SW 1271 (cell line): ENCODE data around the gene SLC4A7.
"Not testable (repeated sequence)": the region's sequence is repeated elsewhere in the genome, so short reads cannot be mapped to it uniquely, and the experiment has no call there.

Source experiments
- DNase-seq, 2 experiments: peaks; one replicate each; lab custom pipeline; 2025; lab: John Stamatoyannopoulos, UW

The SLC4A7 gene

GRCh38 chr3:27484015-27484844 lies at the start of gene SLC4A7:
TSS of gene SLC4A7 (minus strand) at chr3:27484384. CDS start at chr3:27484126, 258 bp downstream.
- DNase-seq: peak; percentile 84 to 96

GRCh38 chr3:27533261-27533607 lies 49.0 kb upstream of the SLC4A7 start:
- no peak for DNase-seq

GRCh38 chr3:27532426-27533260 lies 48.5 kb upstream of the SLC4A7 start:
- no peak for DNase-seq

GRCh38 chr3:27531193-27531751 lies 47.1 kb upstream of the SLC4A7 start:
- DNase-seq: not testable (repeated sequence)

GRCh38 chr3:27528791-27529190 lies 44.6 kb upstream of the SLC4A7 start:
- no peak for DNase-seq

- DNase-seq: no peak
Observed at GRCh38 chr3:27526614-27527315, 42.6 kb upstream of the SLC4A7 start.

GRCh38 chr3:27521872-27522265 lies 37.7 kb upstream of the SLC4A7 start:
- no peak for DNase-seq

GRCh38 chr3:27521179-27521871 lies 37.1 kb upstream of the SLC4A7 start:
- DNase-seq: peak; percentile 33 to 64

GRCh38 chr3:27511724-27512422 lies 27.7 kb upstream of the SLC4A7 start:
- no peak for DNase-seq

GRCh38 chr3:27509376-27509775 lies 25.2 kb upstream of the SLC4A7 start:
- DNase-seq: no peak

- DNase-seq: no peak
Observed at GRCh38 chr3:27508424-27508823, 24.2 kb upstream of the SLC4A7 start.

- no peak for DNase-seq
Observed at GRCh38 chr3:27507515-27508266, 23.5 kb upstream of the SLC4A7 start.

- no peak for DNase-seq
Observed at GRCh38 chr3:27507111-27507510, 22.9 kb upstream of the SLC4A7 start.

GRCh38 chr3:27504749-27505148 lies 20.6 kb upstream of the SLC4A7 start:
- no peak for DNase-seq

GRCh38 chr3:27503526-27503925 lies 19.3 kb upstream of the SLC4A7 start:
- no peak for DNase-seq

GRCh38 chr3:27501759-27502158 lies 17.6 kb upstream of the SLC4A7 start:
- no peak for DNase-seq

GRCh38 chr3:27500986-27501385 lies 16.8 kb upstream of the SLC4A7 start:
- DNase-seq: no peak

- DNase-seq: no peak
Observed at GRCh38 chr3:27500035-27500434, 15.9 kb upstream of the SLC4A7 start.

GRCh38 chr3:27494784-27495183 lies 10.6 kb upstream of the SLC4A7 start:
- DNase-seq: no peak

GRCh38 chr3:27488821-27489220 lies 4.6 kb upstream of the SLC4A7 start:
- no peak for DNase-seq
